LoVo (cell line): ENCODE measurements around the gene SDCBP2.

ENCODE experiments used
- DNase-seq: peaks from one replicate; pipeline ENCODE4 v3.0.0-alpha.2; 2016; ENCODE audit warnings: low spot score

Gene SDCBP2

DNA sequence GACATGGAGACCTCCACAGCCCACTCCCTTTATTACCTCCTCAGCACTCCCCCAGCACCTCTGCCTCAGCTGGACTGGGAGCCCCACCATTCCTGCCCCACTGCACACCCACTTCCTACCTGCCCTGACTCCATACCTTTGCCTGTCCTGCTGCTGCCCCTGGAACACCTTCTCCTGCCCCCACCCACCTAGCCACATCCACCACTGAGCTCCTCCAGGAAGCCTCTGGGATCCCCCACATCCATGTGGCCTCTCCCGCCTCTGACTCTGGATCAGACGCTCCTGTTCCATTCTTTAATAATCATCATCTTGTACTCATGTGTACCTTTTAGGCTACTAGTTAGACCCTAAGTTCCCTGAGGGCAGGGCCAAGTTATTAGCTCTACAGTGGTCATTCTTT, 2.2 kb upstream of the SDCBP2 start:
- no peak for DNase-seq

DNA sequence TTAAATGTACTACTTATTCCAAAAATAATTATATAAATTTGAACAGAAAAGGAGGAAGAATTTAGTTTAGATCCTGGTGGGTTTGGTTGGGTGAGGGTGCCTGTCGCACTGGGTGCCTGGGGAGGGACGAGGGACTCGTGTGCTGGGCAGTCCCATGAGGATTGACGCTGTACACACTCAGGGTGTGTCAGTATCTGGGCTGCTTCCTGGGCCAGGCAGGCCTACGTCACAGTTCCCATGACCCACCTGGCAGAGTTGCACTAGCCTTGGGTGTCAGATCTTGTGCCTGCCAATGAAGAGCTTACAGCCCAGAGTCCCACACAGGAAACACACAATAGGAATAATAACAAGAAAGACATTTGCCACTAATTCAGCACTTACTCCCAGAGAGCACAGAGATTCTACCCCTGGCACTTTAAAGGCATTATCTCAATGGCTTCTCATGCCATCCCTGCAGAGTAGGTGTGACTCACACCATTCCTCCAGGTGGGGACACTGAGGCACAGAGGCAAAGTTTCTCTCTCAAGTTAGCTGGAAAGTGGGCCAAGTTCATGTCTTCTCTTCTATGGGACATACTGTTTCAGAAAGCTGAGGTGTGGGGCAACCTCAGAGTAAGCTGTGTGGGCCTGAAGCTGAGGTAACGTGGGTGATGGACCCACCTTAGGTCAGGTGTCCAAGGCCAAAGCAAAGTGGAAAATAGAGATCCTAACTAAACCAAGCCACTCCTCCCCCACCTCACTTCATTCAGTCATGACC, 1.3 kb upstream of the SDCBP2 start:
- peak; percentile 24 for DNase-seq

DNA sequence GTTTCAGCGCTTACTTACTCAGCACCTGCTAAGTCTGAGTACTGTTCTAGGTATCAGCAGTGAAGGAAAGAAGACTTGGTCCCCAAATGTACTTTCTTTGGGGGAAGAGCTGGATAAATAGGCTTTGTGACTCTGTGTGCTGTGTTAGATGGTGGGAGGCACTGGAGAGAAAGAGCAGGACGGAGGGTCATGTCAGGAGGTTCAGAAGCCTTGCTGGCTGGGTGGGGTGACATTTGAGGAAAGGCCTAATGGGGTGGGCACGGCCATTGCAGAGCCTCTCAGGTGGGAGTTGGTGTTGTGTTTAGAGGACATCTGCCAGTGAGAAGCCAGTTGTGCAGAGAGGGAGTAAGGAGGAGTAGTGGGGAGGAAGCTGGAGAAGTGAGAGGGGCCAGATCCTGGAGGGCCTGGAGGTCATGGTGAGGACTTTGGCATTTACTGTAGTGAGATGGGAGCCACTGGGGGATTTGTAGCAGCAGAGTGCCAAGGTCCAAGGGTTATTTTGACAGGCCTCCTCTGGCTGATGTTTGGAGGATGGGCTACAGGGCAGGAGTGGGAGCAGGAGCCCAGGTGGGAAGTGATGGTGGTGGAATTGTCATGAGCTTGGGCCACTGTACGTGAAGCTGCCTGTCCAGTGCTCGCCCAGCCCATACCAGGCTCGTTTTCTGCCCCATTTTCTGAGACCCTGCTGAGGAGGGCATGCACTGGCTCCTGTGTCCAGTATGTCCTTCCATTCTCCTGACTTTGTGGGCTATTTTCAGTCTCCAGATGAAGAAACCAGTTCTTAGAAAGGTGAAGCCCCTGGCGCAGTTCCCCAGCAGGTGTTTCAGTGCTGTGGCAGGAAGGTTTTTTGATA, 886 bp downstream of the SDCBP2 start:
- peak; percentile 22 for DNase-seq

DNA sequence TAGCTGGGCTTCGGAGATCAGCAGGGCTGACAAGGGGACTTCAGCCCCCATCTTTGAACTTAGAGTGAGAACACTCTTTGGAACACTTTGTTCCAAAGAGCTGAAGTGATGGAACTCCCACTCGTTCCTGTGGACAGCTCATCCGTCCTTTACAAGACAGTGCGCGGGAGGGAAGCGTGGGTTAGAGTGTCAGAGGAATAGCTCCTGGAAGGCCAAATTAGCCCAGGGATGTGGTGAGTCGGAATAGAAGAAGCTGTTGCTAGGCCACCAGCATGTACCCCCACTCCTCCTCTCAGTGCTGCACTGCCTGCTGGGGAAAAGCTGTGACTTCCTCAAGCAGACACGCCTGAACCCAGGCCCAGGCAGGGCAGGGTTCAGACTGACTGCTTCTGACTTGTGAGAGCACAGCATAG, 1.7 kb downstream of the SDCBP2 start:
- DNase-seq, result peak; percentile 13

DNA sequence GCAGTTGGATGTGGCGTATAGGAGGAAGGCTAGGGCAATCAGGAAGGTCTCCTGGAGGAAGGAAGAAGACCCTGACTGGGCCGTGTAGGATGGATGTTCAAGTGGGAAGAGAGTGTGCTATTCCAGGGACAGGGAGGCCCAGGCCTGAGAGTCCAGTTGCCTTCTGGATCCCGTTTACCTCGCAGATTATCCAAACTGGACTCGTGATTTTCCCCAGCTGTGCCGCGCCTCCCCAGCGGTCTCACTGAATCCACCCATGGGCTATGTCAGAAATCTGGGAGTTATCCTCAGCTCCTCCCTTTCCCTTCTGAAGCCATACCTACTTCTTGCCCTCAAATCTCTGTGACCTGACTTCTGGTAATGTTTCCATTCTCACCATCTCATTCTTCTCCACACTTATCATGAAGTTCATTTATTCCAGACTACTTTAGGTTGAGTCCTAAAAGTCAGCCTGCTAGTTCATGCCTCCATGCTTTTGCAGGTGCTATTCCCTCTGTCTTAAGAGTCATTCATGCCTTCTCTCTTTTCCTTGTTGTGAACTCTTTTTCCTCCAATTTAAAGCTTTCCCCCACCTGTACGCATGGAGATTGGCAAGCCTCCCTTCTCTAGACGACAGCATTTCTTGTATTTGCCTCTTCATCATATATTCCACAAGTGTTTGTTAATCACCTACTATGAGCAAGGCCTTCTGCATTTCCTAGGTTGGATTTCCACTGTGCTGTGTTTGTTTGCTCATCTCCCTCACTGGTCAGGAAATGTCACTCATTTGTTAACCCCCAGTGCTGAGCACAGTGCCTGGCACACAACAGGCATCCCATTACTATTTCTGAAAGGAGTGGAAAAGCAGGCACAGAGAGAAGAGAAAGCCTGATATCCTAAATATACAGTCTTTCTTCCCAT, 2.7 kb downstream of the SDCBP2 start:
- DNase-seq, result peak; percentile 6

DNA sequence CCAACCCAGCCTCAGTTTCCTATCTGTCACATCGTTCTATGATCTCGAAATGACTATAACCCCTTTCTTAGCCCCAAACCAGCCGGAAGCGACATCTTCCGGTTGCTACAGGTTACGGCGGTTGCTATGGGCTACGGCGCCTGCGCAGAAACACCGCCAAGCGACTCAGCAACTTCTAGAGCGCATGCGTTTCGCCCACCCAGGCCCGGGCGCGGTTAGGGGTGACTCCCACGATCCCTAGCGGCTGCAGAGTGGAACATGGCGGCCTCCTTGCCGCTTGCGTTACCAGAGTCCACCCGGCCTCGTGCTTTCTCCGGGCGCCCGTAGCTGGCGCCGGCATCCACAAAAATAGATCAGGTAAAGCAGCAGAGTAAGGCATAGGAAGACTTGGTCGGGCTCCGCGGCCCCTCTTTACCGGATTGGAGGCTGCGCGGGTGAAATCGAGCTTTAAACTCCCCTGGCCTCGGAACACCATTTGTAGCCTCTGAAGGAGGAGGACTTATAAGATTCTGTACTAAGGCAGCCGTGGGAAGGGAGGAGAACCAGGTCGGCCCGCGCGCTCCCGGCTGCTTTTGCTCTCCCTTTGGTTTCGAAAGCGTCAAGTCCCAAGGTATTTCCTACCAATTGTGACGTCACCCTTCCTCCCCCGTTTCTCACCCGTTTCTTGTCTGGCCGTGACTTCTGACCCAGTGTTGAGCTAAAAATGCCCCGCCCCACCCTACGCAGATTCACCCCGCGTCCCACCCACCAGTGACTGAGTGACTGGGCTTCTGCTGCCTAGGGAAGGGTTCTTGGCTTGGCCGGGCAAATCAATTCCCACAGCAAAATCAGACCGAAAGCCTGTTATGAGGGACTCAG, 3.5 kb downstream of the SDCBP2 start:
- peak; percentile 98 for DNase-seq

DNA sequence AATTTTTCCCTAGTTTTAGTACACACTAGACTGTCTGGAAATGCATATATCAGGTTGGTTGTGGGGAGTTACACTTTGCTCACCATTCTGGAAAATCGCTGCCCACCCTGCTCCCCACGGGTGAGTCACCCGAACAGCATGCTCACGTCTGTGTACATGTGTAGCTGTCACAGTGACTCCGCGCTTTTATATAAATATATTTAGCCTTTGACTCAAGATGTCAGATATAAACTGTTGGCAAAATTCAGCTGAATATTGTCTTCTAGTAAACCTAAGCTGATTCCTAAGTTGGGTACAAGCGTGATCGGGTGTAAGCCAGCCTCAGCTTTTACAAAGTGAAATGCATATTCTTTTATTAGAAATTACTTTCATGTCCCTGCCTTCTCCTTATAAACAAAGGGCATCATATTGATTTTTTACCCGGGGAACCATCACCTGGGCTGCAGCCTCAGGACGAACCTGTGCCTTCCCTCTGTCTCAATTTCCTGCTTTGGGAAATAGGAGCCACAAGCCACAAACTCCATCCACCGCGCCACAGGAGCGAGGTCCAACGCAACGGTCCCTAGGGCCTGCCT, 4.3 kb downstream of the SDCBP2 start:
- DNase-seq, result no peak

DNA sequence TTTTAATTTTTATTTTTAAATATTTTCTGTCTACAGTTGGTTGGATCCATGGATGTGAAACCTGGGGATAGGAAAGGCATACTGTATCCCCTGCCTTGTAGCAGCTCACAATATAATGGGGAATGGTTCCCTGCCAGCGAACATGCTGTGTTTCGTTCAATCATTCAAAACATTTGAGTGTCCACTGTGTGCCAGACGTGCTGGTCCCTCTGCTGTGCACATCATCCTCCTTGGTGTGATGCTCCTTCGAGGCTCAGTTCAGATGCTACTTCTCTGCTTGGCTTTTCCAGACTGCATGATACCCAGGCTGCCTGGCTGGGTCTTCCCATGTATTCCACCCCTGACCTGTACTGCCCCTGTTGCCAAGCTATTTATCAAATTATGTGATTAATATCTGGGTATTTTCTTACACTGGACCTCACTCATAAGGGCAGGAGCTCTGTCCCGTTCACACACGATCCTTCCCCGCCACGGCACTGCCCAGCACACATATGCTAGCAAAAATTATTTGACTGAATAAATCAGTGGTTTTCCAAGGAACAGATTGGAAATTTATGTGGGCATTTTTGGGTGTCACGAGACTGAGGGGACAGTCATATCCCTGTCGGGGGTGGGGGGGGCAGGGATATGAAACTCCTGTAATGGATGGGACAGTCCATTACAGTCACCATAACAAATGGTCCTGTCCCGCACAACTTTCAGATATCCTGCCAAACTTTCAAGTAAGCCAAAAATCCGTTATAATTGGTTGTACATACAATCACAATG, 4.9 kb downstream of the SDCBP2 start:
- no peak for DNase-seq

DNA sequence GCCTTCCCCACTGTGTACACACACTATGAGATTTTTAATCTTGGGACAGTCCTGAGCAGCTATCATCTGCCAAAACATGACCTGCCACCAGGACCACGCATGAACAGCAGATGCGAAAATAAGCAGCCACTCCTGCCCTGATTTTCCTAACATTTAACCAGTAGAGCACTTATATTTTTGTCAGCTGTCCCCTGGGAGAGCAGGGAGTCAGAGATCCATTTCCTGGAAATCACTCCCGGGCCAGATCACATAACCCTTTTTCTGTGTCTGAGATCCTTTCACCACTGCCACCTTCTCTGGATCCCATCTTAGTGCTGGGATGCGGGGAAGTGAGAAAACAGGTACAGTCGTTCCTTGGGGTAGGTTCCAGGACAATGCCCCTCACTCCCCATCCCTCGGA, 5.7 kb downstream of the SDCBP2 start:
- DNase-seq, result no peak

DNA sequence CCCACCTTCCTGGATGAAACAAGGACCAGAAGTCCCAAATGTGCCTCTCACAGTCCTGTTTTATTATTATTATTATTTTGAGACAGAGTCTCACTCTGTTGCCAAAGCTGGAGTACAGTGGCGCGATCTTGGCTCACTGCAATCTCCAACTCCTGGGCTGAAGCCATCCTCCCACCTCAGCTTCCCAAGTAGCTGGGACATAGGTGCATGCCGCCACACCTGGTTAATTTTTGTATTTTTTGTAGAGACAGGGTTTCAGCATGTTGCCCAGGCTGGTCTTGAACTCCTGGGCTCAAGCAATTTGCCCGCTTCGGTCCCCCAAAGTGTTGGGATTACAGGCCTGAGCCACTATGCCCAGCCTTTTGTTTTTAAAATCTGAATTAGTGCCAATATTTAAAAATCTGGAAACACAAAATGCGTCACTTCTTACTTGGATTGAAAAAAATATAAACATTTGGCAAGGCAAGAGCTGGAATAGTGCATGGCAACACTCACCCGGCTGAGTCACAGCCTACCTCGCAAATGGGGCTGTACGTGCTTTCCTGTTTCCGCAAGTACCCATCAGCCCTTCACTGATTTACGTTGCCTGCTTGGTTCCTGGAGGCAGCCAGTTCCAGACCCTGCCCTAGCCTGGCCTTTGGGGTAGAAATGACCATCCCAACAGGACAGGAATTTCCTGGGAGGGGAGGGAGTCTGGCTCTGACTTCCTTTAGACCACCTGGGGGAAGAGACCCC, 6.3 kb downstream of the SDCBP2 start:
- no peak for DNase-seq

DNA sequence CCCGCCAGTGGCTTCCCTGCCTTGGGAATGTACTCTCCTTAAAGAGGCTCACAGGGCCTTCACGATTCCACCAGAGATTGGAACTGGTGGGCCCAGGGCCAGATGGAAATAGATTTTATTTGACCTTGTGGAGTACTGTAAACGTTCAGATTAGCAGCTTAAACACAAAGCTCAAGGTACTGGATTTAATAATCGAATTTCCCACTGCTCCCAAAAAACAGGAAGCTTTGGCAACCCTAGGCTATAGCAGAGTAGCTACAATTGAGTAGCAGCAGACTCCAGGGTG, 7.3 kb downstream of the SDCBP2 start:
- no peak for DNase-seq

DNA sequence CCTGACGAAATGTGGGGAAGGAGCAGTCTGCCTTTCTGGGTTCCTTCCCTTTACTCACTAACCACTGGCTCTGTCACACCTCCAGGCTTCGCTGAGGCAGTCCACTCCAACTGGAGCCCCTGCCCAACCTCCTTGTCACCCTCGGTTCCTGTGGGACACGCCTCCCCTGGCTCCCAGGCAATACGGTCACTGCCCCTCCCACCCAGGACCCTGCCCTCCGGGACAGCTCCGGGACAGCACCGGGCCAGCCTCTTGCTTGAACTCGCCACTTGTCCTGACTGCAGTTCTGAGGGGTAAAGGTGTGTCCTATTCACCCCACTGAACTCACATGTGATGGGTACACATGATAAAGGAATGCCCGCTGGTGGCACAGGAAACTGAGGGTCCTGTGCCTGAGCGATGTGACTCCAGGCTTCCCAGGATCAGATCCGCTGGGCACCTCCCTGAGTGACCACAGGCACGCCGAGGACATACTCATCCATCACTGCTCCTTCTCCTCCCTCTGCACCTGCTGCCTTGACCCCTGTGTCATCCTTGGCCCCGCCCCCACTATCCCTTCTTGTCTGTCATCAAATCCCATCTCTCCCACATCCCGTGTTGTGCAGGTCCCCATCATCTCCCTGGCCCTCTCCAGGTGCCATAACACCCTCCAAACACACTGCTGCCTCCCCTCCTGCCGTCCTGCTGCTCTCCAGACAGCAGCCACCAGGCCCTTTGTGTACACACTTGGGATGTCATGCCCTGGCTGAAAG, 7.9 kb downstream of the SDCBP2 start:
- DNase-seq, result no peak

DNA sequence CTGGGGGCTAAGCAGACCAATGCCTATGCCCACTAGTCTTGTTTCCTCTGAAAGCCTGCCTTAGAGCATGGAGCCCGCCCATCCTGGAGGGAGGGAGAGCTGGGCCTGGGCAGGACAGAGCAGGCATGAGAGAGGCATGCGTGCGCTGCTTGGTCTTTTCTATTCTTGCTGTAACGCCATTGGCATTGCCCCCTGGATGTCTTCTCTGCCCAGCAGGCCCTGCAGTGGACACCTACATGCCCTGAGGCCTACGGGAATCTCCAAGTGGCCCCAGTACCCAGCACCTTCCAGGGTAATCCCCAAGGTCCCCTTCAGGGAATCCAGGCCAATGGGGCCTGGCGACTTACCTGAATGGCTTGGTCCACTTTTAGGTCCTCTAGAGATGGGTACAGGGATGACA, 8.9 kb downstream of the SDCBP2 start:
- no peak for DNase-seq

DNA sequence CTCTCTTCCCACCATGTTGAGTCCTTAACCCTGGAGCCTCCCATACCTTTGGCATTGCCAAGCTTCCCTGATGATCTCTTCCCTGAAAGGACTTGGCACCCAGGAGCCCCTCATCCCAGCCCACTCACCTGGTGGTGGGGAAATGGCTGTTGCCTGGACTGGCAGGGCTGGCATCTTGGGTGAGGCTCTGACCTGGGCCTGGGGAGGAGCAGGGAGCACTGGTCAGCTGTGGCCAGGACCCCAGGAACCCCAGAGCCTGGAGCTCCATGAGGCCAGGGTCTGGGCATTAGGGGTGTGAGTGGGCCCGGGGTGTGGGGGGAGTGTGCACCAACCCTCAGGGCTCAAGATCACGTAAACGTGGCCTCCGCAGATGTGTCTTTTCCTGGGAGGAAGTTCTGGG, 9.5 kb downstream of the SDCBP2 start:
- no peak for DNase-seq

DNA sequence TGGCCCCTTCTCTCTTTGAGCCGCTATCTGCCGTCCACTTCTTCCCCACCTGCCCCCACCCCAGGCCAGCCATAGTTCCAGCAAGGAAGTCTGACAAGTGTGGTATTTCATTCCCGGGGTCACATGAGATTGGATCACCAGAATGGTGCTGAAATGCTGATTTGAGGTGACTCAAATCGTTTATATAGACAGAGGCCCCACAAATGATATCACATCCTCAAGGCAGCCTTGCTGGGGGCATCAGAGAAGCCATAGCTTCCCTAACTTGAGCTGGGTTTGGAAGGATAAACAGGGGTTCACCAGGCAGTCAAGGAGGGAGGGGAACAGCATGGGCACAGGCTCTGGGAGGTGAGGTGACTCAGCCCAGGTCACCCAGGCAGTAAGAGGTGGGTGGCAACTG, 9.9 kb downstream of the SDCBP2 start:
- DNase-seq, result no peak

DNA sequence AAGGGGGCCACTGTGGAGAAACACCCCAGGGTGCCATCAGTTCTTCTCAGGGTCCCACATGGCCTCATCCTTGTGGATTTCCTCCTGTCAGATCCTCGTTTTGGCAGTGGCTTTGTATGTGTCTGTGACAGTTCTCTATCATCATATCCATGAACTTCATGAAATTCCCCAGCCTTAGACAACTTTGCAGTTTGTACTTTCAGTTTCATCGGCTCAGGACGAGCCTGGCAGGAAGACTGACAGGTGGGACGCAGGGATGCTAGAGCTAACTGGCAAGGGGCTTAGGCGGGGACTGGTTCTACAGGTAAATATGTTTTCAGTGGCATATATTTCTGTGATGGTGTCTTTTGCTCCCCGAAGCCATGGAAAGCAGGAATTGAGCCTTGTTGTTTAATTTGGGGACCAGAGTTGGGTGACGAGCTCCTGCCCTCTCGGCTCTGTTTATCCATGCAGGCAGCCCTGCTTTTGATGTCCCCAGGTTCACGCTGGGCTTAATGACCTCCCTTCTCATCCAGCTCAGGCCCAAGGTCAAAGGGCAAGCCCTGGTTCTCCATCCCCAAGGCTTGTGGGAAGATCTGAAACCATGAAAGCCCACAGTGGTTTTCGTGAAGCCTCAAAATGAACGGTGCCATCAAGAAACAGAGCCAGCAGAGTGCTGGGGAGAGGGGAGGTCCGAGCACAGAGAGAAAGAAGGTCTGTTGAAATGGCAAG, 11.2 kb downstream of the SDCBP2 start:
- no peak for DNase-seq

DNA sequence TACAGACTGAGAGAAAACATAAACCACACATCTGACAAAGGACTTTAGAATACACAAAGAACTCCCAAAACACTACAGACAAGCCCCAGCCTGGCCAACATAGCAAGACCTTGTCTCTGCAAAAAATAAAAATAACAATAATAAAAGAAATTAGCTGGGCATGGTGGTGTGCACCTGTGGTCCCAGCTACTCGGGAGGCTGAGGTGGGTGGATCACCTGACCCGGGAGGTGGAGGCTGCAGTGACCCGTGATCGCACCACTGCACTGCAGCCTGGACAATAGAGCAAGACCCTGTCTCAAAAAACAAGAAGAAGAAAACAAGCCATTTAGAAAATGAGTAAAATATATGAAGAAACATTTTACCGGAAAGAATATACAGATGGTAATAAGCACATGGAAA, 13.1 kb downstream of the SDCBP2 start:
- no peak for DNase-seq

DNA sequence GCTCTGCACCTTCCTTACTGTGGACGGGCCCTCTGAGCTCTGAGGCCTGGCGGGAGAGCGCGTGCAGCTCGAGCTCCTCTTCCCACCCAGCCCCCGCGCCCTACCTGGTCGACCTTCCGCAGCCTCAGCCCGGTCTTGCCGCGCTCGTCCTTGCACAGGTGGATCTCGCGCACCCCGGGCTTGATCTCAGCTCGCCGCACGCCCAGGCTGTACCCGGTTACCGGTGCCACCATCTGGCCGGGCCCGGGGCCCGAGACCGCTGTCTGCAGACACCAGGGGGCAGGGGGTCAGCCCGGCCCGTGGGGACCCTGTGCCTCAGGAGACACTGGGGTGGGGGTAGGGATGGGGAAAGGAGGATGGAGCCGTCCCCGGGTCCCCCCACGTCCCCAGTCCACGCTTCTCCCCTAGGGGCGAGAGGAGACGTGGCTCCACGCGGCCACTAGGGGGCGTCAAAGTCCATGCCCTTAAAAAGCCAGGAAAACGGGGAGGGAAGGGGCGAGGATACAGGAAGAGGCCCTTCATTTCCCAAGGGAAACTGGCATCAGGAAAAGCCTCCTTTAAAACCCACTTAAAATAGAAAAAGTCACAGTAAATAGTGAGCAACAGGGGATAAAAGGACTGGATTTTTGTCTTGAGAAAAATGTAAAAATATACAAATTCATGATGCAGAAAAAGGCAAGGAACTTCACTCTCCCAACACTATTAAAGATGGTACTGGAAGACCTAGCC, 15.5 kb downstream of the SDCBP2 start:
- DNase-seq, result peak; percentile 55
